Measurements from ENCODE around the gene THBS2.
"Not testable (repeated sequence)": the region's sequence is repeated elsewhere in the genome, so short reads cannot be mapped to it uniquely, and the experiment has no call there.

The THBS2 gene

GRCh38 chr6:169271158-169271876 lies 17.7 kb upstream of the THBS2 start:
- no peak for DNase-seq

DNA sequence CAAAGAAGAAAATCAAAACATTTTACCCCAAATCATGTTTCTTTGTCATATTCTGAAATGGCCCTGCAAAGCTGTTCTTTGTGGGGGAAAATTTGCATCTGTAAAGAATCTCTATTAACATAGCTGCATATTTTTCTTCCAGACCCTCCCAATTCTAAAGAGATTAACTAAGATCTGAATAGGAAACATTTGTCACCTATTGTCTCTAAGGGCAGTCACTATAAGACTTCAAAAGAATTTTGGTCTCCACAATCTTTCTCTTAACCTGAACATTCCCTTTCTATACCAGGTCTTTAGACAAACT lies 16.4 kb upstream of the THBS2 start:
- DNase-seq = not testable (repeated sequence)

GRCh38 chr6:169269180-169270076 lies 15.8 kb upstream of the THBS2 start:
- no peak for DNase-seq

DNA sequence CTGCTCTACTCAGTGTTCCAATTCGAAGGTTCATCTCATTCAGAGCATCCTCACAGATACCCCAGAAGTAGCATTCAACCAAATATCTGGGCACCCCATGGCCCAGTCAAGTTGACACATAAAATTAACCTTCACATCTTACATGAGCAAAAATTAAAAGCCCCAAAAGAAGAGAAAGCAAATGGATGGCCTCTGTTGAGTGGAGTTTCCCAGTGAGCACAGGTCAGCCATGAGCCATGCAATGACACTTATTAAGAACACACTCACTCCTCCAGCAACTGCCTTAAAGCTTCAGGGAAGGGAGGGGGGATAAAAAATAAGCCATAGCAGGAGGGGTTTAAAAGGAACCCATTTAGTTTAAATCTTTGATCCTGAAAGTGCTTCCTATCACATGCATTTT lies 14.6 kb upstream of the THBS2 start:
- DNase-seq = no peak

DNA sequence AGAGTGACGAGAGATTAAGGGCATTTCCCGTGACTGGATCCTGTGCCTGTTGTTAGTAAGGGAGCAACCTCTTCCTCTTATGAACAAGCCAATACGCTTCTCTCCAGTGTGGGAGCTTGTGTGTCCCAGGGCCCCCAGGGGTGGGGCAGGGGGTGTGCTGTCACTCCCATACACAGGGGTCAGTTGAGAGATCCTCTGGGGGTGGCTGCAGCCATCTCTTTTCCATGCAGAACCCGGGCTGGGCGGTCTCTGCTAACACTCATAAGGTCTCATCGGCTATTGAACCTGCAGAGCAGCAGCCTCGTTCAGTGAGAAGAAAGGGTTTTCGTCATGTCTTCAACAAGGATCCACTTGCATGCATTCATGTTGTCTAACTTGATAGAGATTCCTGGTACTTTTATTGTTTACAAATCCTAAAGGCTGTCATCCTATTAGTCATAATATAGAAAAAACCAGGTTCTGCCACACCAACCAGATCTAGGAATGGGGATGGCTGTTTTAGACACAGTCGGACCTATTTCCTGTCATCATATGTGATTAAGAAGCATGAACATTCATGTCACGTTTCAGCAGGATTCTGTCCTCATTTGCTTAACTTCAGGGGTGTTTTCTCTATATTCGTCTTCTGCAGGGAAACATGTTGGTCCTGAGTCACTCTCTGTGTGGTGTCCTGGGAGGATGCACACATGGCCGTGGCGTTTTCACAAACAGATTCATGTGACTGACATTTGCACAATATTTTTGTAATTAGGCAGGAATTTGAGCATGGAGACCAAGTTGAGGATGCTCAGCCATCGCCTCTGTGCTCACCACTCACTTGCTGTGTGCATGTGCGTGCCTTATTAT lies 13.3 kb upstream of the THBS2 start:
- no peak for DNase-seq

DNA sequence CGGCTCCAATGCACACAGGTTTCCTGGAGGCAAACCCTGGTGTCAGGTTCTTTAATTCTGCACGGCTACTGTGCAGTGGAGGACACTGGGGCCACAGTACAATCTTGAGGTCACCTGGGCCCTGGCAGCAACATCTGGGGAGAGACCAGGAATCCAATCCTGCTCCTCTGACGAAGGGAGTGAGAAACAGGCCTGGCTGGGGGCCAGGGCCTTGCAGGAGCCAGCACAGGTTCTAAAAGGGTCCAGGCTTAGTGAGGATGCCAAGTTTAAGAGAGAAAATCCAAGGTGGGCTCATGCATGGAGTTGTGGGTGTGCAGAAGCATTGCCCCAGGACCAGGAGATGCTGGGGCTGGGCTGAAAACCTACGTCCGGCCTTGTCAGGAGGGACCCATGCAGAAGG lies 12.6 kb upstream of the THBS2 start:
- DNase-seq = no peak

- no peak for DNase-seq
These were observed 12.0 kb upstream of the THBS2 start for GRCh38 chr6:169265486-169266131.

DNA sequence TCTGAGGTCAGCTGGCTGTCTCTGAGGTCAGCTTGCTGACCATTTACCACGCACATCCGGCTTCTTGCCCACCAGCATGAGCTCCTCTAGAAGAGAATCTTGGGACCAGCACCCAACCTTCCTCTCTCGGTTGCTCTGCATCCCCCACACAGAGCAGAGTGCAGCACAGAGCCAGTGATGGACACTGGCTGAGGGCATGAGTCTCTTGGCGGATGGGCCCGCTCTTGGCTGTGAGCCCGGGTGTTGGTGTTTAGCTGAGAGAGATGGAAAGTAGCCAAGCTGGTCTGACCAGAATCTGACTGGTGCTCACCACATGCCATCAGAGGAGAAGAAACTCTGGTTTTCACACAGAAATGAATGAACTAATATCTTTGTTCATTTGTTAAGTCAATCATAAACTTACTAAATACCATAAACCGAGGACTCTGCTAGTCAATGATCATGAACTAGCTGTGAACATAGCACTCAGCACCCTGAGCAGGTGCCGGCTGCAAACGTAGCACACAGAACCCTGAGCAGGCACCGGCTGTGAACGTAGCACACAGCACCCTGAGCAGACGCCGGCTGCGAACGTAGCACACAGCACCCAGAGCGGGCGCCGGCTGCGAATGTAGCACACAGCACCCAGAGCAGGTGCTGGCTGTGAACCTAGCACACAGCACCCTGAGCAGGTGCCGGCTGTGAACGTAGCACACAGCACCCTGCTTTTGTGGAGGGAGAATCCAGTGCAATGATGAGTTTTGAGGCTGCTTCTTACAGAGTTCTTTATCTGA lies 10.4 kb upstream of the THBS2 start:
- DNase-seq = no peak

- no peak for DNase-seq
These were observed 9.7 kb upstream of the THBS2 start for GRCh38 chr6:169263374-169263773.

DNA sequence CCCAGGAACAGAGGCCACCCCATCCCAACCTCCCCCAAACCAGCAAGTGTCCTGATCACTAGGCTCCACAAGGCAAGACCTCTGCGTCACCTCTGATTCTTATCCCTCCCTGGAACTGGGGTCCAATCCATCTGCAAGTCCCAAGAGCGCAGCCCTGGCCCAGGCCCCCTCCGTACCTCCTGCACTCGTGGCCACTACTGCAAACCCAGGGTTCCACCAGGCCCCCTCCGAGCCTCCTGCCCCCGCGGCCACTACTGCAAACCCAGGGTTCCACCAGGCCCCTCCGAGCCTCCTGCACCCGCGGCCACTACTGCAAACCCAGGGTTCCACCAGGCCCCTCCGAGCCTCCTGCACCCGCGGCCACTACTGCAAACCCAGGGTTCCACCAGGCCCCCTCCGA lies 9.0 kb upstream of the THBS2 start:
- not testable (repeated sequence) for DNase-seq

- no peak for DNase-seq
These were observed 2.9 kb upstream of the THBS2 start for GRCh38 chr6:169256518-169256917.

DNA sequence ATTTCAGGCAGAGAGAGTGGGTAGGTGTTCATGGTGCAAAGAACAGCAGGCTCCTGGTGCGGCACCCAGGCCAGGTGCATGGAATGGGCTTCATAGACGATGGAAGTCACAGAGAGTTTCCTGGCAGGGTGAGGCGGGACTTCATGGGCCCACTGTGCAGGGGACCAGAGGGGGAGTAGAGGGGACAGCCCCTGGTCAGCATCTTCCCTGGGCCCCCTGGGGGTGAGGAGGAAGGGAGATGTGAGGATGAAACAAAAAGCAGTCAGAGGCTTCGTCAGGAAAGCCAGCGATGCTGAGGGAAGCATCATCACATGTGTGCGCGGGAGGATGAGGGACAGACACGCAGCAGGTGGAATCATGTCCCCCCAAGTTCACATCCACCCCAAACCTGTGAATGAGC lies 2.4 kb upstream of the THBS2 start:
- DNase-seq = no peak

- no peak for DNase-seq
These were observed 2.0 kb upstream of the THBS2 start for GRCh38 chr6:169255643-169256042.

DNA sequence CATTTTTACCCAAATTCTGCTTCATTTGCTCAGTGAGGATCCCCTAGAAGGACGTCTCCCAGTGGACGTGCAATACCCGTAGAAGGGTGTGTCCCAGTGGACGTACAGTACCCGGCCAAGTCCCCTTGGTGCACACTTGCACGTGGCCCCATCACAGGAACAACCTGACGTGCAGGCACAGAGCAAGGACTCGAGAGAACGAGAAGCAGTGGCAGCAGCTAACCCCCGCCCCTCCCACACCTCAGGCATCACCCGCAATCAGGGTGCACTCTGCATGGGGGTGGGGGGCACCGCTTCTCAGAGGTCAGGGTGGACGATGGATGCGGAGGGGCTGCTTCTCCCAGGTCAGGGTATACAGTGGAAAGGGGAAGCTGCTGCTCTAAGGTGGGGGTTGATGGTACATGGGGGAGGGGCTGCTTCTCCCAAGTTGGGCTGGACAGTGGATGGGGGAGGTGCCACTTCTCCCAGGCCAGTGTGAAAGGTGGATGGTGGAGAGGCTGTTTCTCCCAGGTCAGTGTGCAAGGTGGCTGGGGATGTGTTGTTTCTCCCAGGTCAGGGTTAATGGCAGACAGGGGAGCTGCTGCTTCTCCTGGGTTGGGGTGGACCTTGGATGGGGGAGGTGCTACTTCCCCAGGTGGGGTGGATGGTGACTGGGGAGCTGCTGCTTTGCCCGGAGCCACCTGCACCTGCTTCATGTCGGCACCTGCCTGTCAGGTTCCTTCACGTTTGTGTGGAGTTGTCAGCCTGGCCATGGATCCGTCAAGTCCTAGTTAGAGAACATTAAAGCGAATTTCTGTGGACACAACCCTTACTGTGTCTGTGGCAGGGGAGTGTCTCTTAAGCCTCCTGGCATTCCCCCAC lies 1.0 kb upstream of the THBS2 start:
- DNase-seq = no peak

DNA sequence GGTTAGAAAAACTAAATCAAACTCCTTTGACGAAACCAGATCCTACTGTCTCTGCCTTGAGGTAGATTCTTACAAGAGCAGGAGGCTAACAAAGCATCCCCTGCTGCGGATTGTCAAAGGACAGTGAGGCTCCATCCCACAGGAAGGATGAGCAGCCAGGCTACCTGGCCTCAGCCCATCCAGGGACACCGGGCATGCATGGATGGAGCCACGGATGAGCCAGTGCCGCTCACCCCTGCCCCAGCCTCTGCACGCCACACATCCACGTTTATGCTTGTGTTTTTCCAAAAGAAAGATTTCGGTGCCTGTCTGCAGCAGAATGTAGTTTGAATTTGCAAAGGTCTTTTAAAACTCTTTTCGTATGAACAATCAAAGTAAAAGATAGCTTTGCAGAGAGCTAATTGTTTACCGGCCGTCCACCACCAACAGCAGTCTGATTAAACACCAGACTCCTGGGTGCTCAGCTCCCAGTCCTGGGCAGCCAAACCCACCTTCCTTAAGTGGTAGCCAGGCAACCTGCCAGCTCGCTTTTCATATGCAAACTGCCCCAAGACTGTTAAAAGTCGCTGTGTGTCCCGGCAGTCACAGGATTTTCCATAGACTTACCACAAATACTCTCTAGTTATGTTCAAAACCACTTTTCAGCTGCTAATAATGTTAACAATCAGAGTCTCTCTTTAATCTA lies 999 bp downstream of the THBS2 start:
- no peak for DNase-seq

DNA sequence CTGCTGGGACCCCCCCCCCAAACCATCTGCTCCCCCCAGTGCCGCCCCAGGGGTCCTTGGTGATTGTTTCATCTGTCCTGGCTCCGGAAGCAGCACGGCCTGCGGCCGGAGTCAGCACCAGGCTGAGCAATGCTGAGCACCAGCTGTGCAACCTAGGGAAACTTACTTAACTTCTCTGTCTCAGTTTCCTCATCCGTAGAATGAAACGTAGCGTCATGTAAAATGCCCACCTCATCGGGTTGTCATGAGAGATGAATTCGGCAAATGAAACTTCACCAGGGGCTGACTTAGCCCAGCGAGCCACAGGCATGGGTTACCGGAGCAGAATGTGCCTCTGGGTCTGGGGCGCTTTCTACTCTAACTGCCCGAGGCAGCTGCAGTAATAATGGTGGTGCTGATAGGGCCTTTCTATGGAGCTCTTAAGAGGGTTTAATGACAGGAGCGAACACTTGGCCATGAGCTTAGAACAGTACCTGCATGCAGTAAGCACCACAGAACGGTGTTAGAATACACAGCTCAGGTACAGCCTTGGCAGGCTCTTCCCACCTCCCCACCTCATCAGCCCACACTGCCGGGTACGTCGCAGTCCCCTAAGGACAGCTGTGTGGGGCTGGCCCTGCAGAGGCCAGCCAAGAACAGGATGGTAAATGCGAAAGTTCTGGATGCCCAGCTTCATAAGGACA lies 1.7 kb downstream of the THBS2 start:
- no peak for DNase-seq

DNA sequence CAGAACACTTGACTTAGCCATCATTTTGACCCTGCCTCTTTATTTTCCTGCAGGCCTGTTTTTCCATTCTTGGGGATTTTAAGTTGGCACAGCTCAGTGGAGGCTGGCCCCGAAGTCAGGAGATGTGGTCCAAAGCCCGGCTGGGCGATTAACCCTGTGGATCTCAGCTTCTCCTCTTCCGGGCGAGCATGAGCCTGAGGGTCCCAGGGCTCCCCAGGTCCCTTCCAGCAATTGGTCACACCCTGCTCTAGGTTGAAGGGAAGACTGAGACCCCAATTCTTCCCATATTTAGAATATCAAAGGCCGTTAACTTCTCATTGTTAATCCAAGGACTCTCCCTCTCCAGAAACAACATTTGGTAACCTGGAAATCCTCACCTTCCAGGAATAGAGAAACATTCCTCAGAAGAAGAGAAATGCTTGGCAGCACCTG lies 2.3 kb downstream of the THBS2 start:
- DNase-seq = no peak

DNA sequence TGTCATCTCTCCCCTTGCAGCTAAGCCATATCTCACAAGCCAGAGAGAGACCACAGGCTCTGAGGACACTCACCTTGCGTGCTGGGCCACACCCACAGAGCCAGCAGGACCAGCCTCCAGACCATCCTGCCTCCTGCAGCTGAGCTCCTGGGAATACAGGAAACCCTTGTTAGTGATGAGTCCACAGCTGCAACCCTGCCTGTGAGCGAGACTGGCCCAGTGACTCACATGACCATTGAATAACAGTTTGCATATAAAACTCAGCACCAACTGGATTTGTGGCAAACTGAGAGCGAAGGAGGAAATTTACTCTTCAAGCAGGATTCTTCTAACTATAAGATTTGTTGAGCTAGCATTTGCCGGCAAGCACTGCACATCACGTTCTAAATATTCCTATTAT lies 3.0 kb downstream of the THBS2 start:
- DNase-seq = peak; percentile 39

- DNase-seq = no peak
These were observed 4.6 kb downstream of the THBS2 start for GRCh38 chr6:169249057-169249456.

- DNase-seq = no peak
These were observed 5.1 kb downstream of the THBS2 start for GRCh38 chr6:169248521-169248971.

Data from amniotic stem cell (primary cell).